ENCODE results near the gene PROSER2.

DNA sequence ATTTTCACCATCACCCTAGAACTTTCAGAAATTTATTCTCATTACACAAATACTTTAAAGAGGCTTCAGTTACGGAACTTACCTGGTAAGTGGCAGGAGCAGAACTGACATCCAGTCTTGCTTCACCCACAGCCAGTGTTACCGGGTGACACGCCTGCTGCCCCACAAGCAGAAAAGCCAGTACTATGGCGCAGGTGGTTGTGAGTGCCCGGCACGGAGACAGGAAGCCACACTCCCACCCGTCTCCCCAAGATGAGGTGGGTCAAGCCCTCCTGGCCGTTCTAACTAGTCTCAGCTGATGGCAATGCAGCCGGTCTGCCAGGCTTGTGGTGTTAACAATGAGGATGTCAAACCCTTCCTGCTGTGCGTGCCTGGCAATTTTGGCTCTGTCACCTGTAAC is 86.9 kb downstream of the PROSER2 start:
- TF ChIP-seq, protein P1, sequence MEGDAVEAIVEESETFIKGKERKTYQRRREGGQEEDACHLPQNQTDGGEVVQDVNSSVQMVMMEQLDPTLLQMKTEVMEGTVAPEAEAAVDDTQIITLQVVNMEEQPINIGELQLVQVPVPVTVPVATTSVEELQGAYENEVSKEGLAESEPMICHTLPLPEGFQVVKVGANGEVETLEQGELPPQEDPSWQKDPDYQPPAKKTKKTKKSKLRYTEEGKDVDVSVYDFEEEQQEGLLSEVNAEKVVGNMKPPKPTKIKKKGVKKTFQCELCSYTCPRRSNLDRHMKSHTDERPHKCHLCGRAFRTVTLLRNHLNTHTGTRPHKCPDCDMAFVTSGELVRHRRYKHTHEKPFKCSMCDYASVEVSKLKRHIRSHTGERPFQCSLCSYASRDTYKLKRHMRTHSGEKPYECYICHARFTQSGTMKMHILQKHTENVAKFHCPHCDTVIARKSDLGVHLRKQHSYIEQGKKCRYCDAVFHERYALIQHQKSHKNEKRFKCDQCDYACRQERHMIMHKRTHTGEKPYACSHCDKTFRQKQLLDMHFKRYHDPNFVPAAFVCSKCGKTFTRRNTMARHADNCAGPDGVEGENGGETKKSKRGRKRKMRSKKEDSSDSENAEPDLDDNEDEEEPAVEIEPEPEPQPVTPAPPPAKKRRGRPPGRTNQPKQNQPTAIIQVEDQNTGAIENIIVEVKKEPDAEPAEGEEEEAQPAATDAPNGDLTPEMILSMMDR (IDR thresholded peaks at IDR 0.05) = no peak
- TF ChIP-seq POLR2A (IDR thresholded peaks at IDR 0.05) = no peak

Data from body of pancreas (tissue), 4 donors.